Neutrophil (primary cell): ENCODE results near the gene CPNE6.

Experiments used
- H3K27ac ChIP-seq: fragments of 200-600 bp; sonication (generic); 2 replicates; pipeline ENCODE4 v1.5.1; 2016; ENCODE audit warnings: mild to moderate bottlenecking, moderate library complexity
- H3K27me3 ChIP-seq: fragments of 200-600 bp; sonication (generic); 2 replicates; pipeline ENCODE4 v1.6.0; 2016; ENCODE audit warnings: mild to moderate bottlenecking
- H3K36me3 ChIP-seq: fragments of 200-600 bp; sonication (generic); 2 replicates; pipeline ENCODE4 v1.5.1; 2017
- H3K4me1 ChIP-seq, 2 experiments: fragments of 200-600 bp in 1 of 2; sonication (generic) in 1 of 2; 1 replicate in 1 of 2; 2 replicates in 1 of 2; pipeline versions ENCODE4 v1.5.1 to v1.6.1; 2013 to 2016; ENCODE audit warnings: low read depth in 1 of 2, low read length in 1 of 2, mild to moderate bottlenecking in 1 of 2, moderate library complexity in 1 of 2; ENCODE audit not compliant: control insufficient read depth in 1 of 2, insufficient read depth in 1 of 2
- H3K4me3 ChIP-seq, 2 experiments: fragments of 200-600 bp in 1 of 2; sonication (generic) in 1 of 2; 1 replicate in 1 of 2; 2 replicates in 1 of 2; pipeline ENCODE4 v1.5.1; 2013 to 2016; ENCODE audit warnings: low read depth in 1 of 2, low read length in 1 of 2, mild to moderate bottlenecking in 1 of 2, moderate library complexity in 1 of 2
- H3K9me3 ChIP-seq: fragments of 200-600 bp; sonication (generic); 2 replicates; pipeline ENCODE4 v1.5.1; 2016
- TF ChIP-seq, protein P1 (sequence below): fragments of 200-600 bp; sonication (generic); IDR thresholded peaks from 2 replicates; pipeline ENCODE4 v1.5.1; 2016; ENCODE audit warnings: antibody characterized with exemption

The CPNE6 gene

DNA sequence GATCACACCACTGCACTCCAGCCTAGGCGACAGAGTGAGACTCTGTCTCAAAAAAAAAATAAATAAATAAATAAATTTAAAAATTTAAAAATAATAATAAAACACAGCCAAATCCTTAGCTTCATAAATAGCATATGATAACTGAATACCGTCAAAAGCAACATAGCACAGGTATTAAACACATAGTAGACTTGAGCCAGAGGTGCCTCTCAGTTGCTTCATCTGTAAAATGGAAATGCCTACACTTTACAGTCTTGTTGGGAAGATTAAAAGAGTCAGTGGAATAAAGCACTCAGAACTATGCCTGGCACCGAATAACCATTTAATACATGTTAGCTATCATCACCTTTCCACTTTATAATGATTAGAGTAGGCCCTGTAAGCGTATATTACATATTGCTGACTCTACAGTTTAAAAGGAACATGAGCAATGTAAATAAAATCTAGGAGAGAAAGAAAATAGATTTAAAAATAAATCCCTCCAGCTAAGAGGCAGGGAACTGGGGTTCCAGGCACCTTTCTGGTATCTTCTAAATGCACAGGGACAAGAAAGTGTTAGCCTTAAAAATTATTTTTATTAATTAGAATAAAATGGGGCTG lies 35.4 kb downstream of the CPNE6 start:
- Histone ChIP-seq H3K27me3 (peaks cover 2% of the 10 kb centered on the region), H3K36me3 (no peaks in the 10 kb centered on the region), H3K27ac (no peak overlapping the region), H3K4me3 (no peak overlapping the region), H3K4me1 (peaks cover 5 to 7% of the 10 kb centered on the region in 2 experiments), H3K9me3 (no peaks in the 10 kb centered on the region)
- TF ChIP-seq, protein P1, sequence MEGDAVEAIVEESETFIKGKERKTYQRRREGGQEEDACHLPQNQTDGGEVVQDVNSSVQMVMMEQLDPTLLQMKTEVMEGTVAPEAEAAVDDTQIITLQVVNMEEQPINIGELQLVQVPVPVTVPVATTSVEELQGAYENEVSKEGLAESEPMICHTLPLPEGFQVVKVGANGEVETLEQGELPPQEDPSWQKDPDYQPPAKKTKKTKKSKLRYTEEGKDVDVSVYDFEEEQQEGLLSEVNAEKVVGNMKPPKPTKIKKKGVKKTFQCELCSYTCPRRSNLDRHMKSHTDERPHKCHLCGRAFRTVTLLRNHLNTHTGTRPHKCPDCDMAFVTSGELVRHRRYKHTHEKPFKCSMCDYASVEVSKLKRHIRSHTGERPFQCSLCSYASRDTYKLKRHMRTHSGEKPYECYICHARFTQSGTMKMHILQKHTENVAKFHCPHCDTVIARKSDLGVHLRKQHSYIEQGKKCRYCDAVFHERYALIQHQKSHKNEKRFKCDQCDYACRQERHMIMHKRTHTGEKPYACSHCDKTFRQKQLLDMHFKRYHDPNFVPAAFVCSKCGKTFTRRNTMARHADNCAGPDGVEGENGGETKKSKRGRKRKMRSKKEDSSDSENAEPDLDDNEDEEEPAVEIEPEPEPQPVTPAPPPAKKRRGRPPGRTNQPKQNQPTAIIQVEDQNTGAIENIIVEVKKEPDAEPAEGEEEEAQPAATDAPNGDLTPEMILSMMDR: no peak

DNA sequence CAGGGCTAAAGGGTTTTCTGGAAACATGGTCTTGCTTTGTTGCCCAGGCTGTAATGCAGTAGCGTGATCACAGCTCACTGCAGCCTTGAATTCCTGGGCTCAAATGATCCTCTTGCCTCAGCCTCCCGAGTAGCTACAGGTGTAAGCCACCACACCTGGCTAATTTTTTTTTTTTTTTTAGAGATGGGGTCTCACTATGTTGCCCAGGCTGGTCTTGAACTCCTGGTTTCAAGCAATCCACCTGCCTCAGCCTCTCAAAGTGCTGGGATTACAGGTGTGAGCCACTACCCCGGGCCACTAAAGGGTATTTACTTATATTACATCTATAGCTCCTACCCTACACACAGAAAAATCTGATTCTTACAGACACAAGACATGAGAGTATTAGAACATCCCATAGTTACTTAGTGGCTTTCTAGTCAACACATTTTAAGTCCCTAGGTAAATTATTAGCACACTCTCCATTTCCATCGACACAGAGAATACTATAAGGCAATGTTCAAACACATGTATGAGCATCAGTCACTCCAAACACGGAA lies 37.0 kb downstream of the CPNE6 start:
- H3K27ac ChIP-seq: peak overlapping the region; percentile 60
- TF ChIP-seq, protein P1: no peak
- no peaks in the 10 kb centered on the region for H3K9me3 ChIP-seq
- peak overlapping the region in 1 of 2 experiments; percentile 3 for H3K4me3 ChIP-seq
- H3K27me3 ChIP-seq: no peaks in the 10 kb centered on the region
- no peaks in the 10 kb centered on the region for H3K36me3 ChIP-seq
- peaks cover 8 to 11% of the 10 kb centered on the region in 2 experiments for H3K4me1 ChIP-seq

DNA sequence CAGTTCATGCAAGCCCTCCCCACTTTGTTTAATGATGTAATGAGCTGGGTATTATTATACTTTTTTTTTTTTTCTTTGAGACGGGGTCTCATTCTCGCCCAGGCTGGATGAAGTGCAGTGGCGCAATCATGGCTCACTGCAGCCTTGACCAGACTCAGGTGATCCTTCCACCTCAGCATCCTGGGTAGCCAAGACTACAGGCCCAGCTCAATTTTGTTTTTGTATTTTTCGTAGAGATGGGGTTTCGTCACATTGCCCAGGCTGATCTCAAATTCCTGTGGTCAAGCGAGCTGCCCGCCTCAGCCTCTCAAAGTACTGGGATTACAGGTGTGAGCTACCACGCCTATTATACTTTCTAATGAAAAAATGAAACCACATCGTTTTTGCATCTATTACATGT lies 38.7 kb downstream of the CPNE6 start:
- no peaks in the 10 kb centered on the region for H3K9me3 ChIP-seq
- no peaks in the 10 kb centered on the region for H3K36me3 ChIP-seq
- H3K4me1 ChIP-seq: peaks cover 15 to 16% of the 10 kb centered on the region in 2 experiments
- no peaks in the 10 kb centered on the region for H3K27me3 ChIP-seq
- TF ChIP-seq, protein P1: no peak
- no peak overlapping the region for H3K27ac ChIP-seq
- H3K4me3 ChIP-seq: no peak overlapping the region

DNA sequence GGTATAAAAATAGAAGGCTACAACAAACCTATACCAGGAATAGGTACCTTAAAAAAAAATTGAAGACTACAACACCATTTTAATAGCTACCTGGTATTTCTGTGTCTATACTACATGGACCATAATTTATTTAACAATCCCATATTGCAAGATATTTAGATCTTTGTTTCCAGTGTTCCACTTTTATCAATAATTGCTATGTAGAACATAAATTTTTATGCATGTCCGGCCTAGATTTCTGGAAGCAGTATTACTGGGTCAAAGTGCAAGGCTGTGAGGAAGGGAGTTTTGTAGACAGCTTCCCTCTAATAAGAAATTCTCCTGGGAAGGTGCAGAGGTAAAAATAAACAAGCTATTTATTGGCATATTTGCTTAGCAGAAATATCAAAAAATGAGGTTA lies 39.2 kb downstream of the CPNE6 start:
- H3K27me3 ChIP-seq: no peaks in the 10 kb centered on the region
- no peak overlapping the region for H3K4me3 ChIP-seq
- no peak overlapping the region for H3K27ac ChIP-seq
- H3K36me3 ChIP-seq: no peaks in the 10 kb centered on the region
- no peaks in the 10 kb centered on the region for H3K9me3 ChIP-seq
- H3K4me1 ChIP-seq: peaks cover 18 to 19% of the 10 kb centered on the region in 2 experiments
- TF ChIP-seq, protein P1: no peak

DNA sequence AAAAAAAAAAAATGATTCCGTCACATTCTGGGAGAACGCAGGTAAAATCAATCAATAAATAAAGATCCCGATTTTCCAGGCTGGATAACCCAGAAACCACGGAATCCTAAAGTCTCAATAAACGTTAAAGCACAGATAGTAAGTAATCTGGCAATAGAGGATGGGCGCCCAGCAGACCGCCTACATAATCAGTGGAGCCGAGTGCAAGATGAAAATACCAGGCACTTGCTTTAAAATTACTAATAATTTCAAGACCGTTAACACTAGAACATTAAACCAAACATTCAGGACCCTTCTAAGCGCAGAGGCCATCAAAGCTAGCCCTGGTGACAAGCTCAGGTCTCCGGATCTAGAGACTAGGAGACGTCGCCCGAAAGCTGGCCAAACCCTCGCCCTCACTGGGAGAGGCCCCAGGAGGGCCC lies 42.0 kb downstream of the CPNE6 start:
- peak overlapping the region; percentile 98 for H3K27ac ChIP-seq
- H3K4me1 ChIP-seq: peaks cover 30 to 33% of the 10 kb centered on the region in 2 experiments
- no peaks in the 10 kb centered on the region for H3K27me3 ChIP-seq
- H3K4me3 ChIP-seq: peak overlapping the region; percentile 67 to 84
- H3K36me3 ChIP-seq: peaks cover 14% of the 10 kb centered on the region
- TF ChIP-seq, protein P1: no peak
- H3K9me3 ChIP-seq: no peaks in the 10 kb centered on the region
